ENCODE measurements around the gene MITF.

Gene MITF

GRCh38 chr3:69922521-69923000, 183.3 kb downstream of the MITF start:
- no peak for DNase-seq

GRCh38 chr3:69925506-69925905, 186.2 kb downstream of the MITF start:
- DNase-seq: no peak

GRCh38 chr3:69926385-69926784, 187.1 kb downstream of the MITF start:
- peak in 2 of 14 donors; percentile 16 to 59 for DNase-seq

GRCh38 chr3:69927571-69927970, 188.3 kb downstream of the MITF start:
- DNase-seq: no peak

- no peak for DNase-seq
These were observed 189.8 kb downstream of the MITF start for GRCh38 chr3:69929019-69929418.

- DNase-seq: peak in 7 of 14 donors; percentile 16 to 37 (median 26)
These were observed 191.3 kb downstream of the MITF start for GRCh38 chr3:69930564-69930963.

GRCh38 chr3:69932087-69932486, 192.8 kb downstream of the MITF start:
- no peak for DNase-seq

- no peak for DNase-seq
These were observed 193.2 kb downstream of the MITF start for GRCh38 chr3:69932501-69932900.

- DNase-seq: no peak
These were observed 195.1 kb downstream of the MITF start for GRCh38 chr3:69934398-69934797.

- DNase-seq: no peak
These were observed 197.0 kb downstream of the MITF start for GRCh38 chr3:69936266-69936665.

GRCh38 chr3:69938061-69938460, 198.8 kb downstream of the MITF start:
- DNase-seq: no peak

- DNase-seq: no peak
These were observed 199.7 kb downstream of the MITF start for GRCh38 chr3:69938931-69939330.

- no peak for DNase-seq
These were observed 201.8 kb downstream of the MITF start for GRCh38 chr3:69941037-69941436.

GRCh38 chr3:69941439-69942176, 202.3 kb downstream of the MITF start:
- no peak for DNase-seq

- DNase-seq: peak in 1 of 14 donors; percentile 17
These were observed 205.7 kb downstream of the MITF start for GRCh38 chr3:69944931-69945493.

GRCh38 chr3:69948246-69948862, 209.1 kb downstream of the MITF start:
- no peak for DNase-seq

- DNase-seq: no peak
These were observed 212.4 kb downstream of the MITF start for GRCh38 chr3:69951616-69952015.

- no peak for DNase-seq
These were observed 220.3 kb downstream of the MITF start for GRCh38 chr3:69959581-69959980.

GRCh38 chr3:69961706-69962439, 222.6 kb downstream of the MITF start:
- DNase-seq: no peak

GRCh38 chr3:69963643-69964042, 224.4 kb downstream of the MITF start:
- no peak for DNase-seq

GRCh38 chr3:69967156-69967555, 227.9 kb downstream of the MITF start:
- no peak for DNase-seq

- no peak for DNase-seq
These were observed 231.6 kb downstream of the MITF start for GRCh38 chr3:69970827-69971226.

- no peak for DNase-seq
These were observed 233.4 kb downstream of the MITF start for GRCh38 chr3:69972672-69973071.
